Measurements from ENCODE around the gene CCDC187. TPM values are rescaled to one million over a fixed set of nuclear protein-coding genes. Genes with fewer than 3 reads are reported as not detected.

The CCDC187 gene
- polyA plus RNA-seq, 1 donor (not counting 4 experiments of a cell fraction or from before 2014, with no cell fraction given): 0.03 TPM

GRCh38 chr9:136226680-136227407 lies 77.0 kb downstream of the CCDC187 start:
- no peak for FAIRE-seq
- no peak overlapping the region for H3K4me2 ChIP-seq (ENCODE audit: control insufficient read depth, extremely low read depth, insufficient read depth, low read depth, low read length)

GRCh38 chr9:136225748-136226679 lies 77.9 kb downstream of the CCDC187 start:
- TF ChIP-seq EZH2 (IDR thresholded peaks at IDR 0.05; ENCODE audit: low read length): no peak
- peak in 2 of 3 experiments; percentile 99 for TF ChIP-seq CTCF (optimal IDR thresholded peaks at IDR 0.05 in 1 of 3, IDR thresholded peaks at IDR 0.05 in 1 of 3, conservative IDR thresholded peaks at IDR 0.05 in 1 of 3; ENCODE audit: extremely low read depth in 1 of 3, insufficient read depth in 2 of 3, low read length in 3 of 3)
- peak; percentile 73 for FAIRE-seq
- no peak overlapping the region for H2AFZ ChIP-seq (ENCODE audit: control insufficient read depth, low read length)

More at GRCh38 chr9:136226680-136227407, 77.0 kb downstream of the CCDC187 start:
- Histone ChIP-seq H3K79me2 (ENCODE audit: control insufficient read depth, insufficient read depth, low read length) (peaks cover 3% of the 10 kb centered on the region), H2AFZ (ENCODE audit: control insufficient read depth, low read length) (no peak overlapping the region), H3K36me3 (ENCODE audit: control insufficient read depth in 2 of 2, extremely low read depth in 1 of 2, insufficient read depth in 2 of 2, low read length in 2 of 2) (peaks cover 4 to 9% of the 10 kb centered on the region in 2 experiments), H3K27me3 (ENCODE audit: control insufficient read depth, extremely low read depth, insufficient read depth, low read length) (no peaks in the 10 kb centered on the region), H3K9me1 (ENCODE audit: control insufficient read depth, extremely low read depth, insufficient read depth, low read length) (peaks cover 5% of the 10 kb centered on the region), H3K4me1 (ENCODE audit: control insufficient read depth, extremely low read depth, insufficient read depth, low read length) (peaks cover 32% of the 10 kb centered on the region), H3K27ac (ENCODE audit: control insufficient read depth, insufficient read depth, low read length) (no peak overlapping the region), H4K20me1 (ENCODE audit: control insufficient read depth, extremely low read depth, insufficient read depth, low read length) (peaks cover 25% of the 10 kb centered on the region), H3K4me3 (ENCODE audit: control insufficient read depth in 2 of 3, extremely low read depth in 1 of 3, insufficient read depth in 2 of 3, low read depth in 1 of 3, low read length in 3 of 3) (no peak overlapping the region), H3K9me3 (ENCODE audit: control insufficient read depth, low read depth, low read length) (no peaks in the 10 kb centered on the region), H3K9ac (ENCODE audit: control insufficient read depth, extremely low read depth, insufficient read depth, low read length) (no peak overlapping the region)
- dilution Hi-C loops (cut with MboI; ENCODE audit: extremely low pct_ligation_motif_present, low sequenced_read_pairs): no loop called here
- no peak for TF ChIP-seq EZH2 (IDR thresholded peaks at IDR 0.05; ENCODE audit: low read length)
- TF ChIP-seq CTCF (optimal IDR thresholded peaks at IDR 0.05 in 1 of 3, IDR thresholded peaks at IDR 0.05 in 1 of 3, conservative IDR thresholded peaks at IDR 0.05 in 1 of 3; ENCODE audit: extremely low read depth in 1 of 3, insufficient read depth in 2 of 3, low read length in 3 of 3): no peak
- no peak for DNase-seq (ENCODE audit: low read depth, low spot score)

More at GRCh38 chr9:136225748-136226679, 77.9 kb downstream of the CCDC187 start:
- H3K9me3 ChIP-seq (ENCODE audit: control insufficient read depth, low read depth, low read length): no peaks in the 10 kb centered on the region
- peak overlapping the region; percentile 61 for H3K4me2 ChIP-seq (ENCODE audit: control insufficient read depth, extremely low read depth, insufficient read depth, low read depth, low read length)
- no peak for DNase-seq (ENCODE audit: low read depth, low spot score)
- dilution Hi-C loops (cut with MboI; ENCODE audit: extremely low pct_ligation_motif_present, low sequenced_read_pairs): no loop called here
- peak overlapping the region; percentile 45 for H3K9ac ChIP-seq (ENCODE audit: control insufficient read depth, extremely low read depth, insufficient read depth, low read length)
- no peaks in the 10 kb centered on the region for H3K27me3 ChIP-seq (ENCODE audit: control insufficient read depth, extremely low read depth, insufficient read depth, low read length)
- H3K4me1 ChIP-seq (ENCODE audit: control insufficient read depth, extremely low read depth, insufficient read depth, low read length): peaks cover 32% of the 10 kb centered on the region
- peaks cover 32% of the 10 kb centered on the region for H4K20me1 ChIP-seq (ENCODE audit: control insufficient read depth, extremely low read depth, insufficient read depth, low read length)
- H3K79me2 ChIP-seq (ENCODE audit: control insufficient read depth, insufficient read depth, low read length): peaks cover 3% of the 10 kb centered on the region
- H3K36me3 ChIP-seq (ENCODE audit: control insufficient read depth in 2 of 2, extremely low read depth in 1 of 2, insufficient read depth in 2 of 2, low read length in 2 of 2): peaks cover 6 to 9% of the 10 kb centered on the region in 2 experiments
- peaks cover 5% of the 10 kb centered on the region for H3K9me1 ChIP-seq (ENCODE audit: control insufficient read depth, extremely low read depth, insufficient read depth, low read length)
- no peak overlapping the region for H3K4me3 ChIP-seq (ENCODE audit: control insufficient read depth in 2 of 3, extremely low read depth in 1 of 3, insufficient read depth in 2 of 3, low read depth in 1 of 3, low read length in 3 of 3)
- peak overlapping the region; percentile 1 for H3K27ac ChIP-seq (ENCODE audit: control insufficient read depth, insufficient read depth, low read length)
